Caco-2 (cell line): ENCODE results near the gene AHRR. TPM values are rescaled to one million over a fixed set of nuclear protein-coding genes. Genes with fewer than 3 reads are reported as not detected.

Source experiments
- BruUV-seq: library from RNA; stranded (reverse); fragments of 400-500 nt; replicated peaks from 2 replicates; lab custom pipeline; 2021; lab: Mats Ljungman, UMichigan
- CTCF ChIA-PET: fragments of 300-600 bp; sonication (Branson Sonifier 250); formaldehyde crosslinking; loops from one replicate; lab custom pipeline; 2022; ENCODE audit warnings: antibody characterized with exemption; lab: Charles Lee
- POLR2A ChIA-PET: fragments of 300-600 bp; sonication (Branson Sonifier 250); formaldehyde crosslinking; loops from one replicate; lab custom pipeline; 2022; ENCODE audit warnings: antibody characterized with exemption; lab: Charles Lee
- DNase-seq, 2 experiments: peaks; one replicate each; pipeline versions ENCODE4 v3.0.0 to v3.0.0-alpha.2; 2020 to 2022
- H3K27me3 ChIP-seq: replicated peaks from 2 replicates; pipeline ENCODE4 v1.6.0; 2011; ENCODE audit warnings: low read length; ENCODE audit not compliant: control insufficient read depth, insufficient read depth
- H3K36me3 ChIP-seq: 2 replicates; pipeline ENCODE4 v1.5.1; 2011; ENCODE audit warnings: low read length; ENCODE audit not compliant: control insufficient read depth, insufficient read depth
- H3K4me1 ChIP-seq: fragments of 250-450 bp; sonication (Bioruptor Pico); 2 replicates; pipeline ENCODE4 v1.5.1; 2020; ENCODE audit warnings: mild to moderate bottlenecking
- H3K4me3 ChIP-seq: 2 replicates; pipeline ENCODE4 v1.5.1; 2011; ENCODE audit warnings: low read depth, mild to moderate bottlenecking, control low read depth, low read length
- H3K9me3 ChIP-seq: fragments of 250-450 bp; sonication (Bioruptor Pico); 2 replicates; pipeline ENCODE4 v1.5.1; 2020; ENCODE audit warnings: mild to moderate bottlenecking, moderate library complexity
- H3K27ac Mint-ChIP-seq: one replicate; pipeline ENCODE4 v1.8.0; 2022; ENCODE audit warnings: mixed read lengths; ENCODE audit not compliant: unreplicated experiment
- H3K27me3 Mint-ChIP-seq: one replicate; pipeline ENCODE4 v1.8.0; 2022; ENCODE audit warnings: mixed read lengths; ENCODE audit not compliant: insufficient read depth, unreplicated experiment
- H3K36me3 Mint-ChIP-seq: one replicate; pipeline ENCODE4 v1.8.0; 2022; ENCODE audit warnings: mild to moderate bottlenecking, mixed read lengths; ENCODE audit not compliant: insufficient read depth, unreplicated experiment
- H3K4me1 Mint-ChIP-seq: one replicate; pipeline ENCODE4 v1.8.0; 2022; ENCODE audit warnings: low read depth, mixed read lengths; ENCODE audit not compliant: unreplicated experiment
- H3K4me3 Mint-ChIP-seq: one replicate; pipeline ENCODE4 v1.8.0; 2022; ENCODE audit warnings: mild to moderate bottlenecking, moderate library complexity, mixed read lengths; ENCODE audit not compliant: unreplicated experiment
- H3K9me3 Mint-ChIP-seq: one replicate; pipeline ENCODE4 v1.8.0; 2022; ENCODE audit warnings: mixed read lengths; ENCODE audit not compliant: unreplicated experiment
- CTCF ChIP-seq, 2 experiments: fragments of 200-600 bp in 1 of 2; IDR thresholded peaks; 1 replicate in 1 of 2; 2 replicates in 1 of 2; pipeline versions ENCODE4 v1.5.1 to v1.8.0; 2011 to 2022; ENCODE audit warnings: antibody characterized with exemption in 1 of 2, control low read depth in 1 of 2, inconsistent platforms in 1 of 2, low read depth in 1 of 2, low read length in 1 of 2, mild to moderate bottlenecking in 1 of 2, moderate library complexity in 1 of 2; ENCODE audit not compliant: insufficient read depth in 1 of 2, severe bottlenecking in 1 of 2, unreplicated experiment in 1 of 2
- intact Hi-C: fragments of 100-400 bp; cut with micrococcal nuclease; formaldehyde crosslinking; loops from one replicate; pipeline ENCODE4 v1.10.0; 2022; ENCODE audit not compliant: unreplicated experiment
- total RNA-seq: library from RNA; stranded (reverse); gene quantifications from 2 replicates; pipeline ENCODE4 v1.2.3, GENCODE V29; 2022

AHRR gene
- total RNA-seq, 1 experiment from 2014 or later: 1.1 TPM

- no peak overlapping the region for H3K4me3 Mint-ChIP-seq
- Histone ChIP-seq H3K4me3 (no peak overlapping the region), H3K9me3 (no peaks in the 10 kb centered on the region), H3K36me3 (no peaks in the 10 kb centered on the region), H3K27me3 (no peaks in the 10 kb centered on the region), H3K4me1 (no peaks in the 10 kb centered on the region)
- H3K27me3 Mint-ChIP-seq: no peaks in the 10 kb centered on the region
- H3K27ac Mint-ChIP-seq: no peak overlapping the region
- intact Hi-C loops: no loop called here
- no TSS peak for BruUV-seq
- H3K4me1 Mint-ChIP-seq: no peaks in the 10 kb centered on the region
- H3K9me3 Mint-ChIP-seq: no peaks in the 10 kb centered on the region
- CTCF ChIA-PET: no interaction called here
- no peak for DNase-seq
- POLR2A ChIA-PET: no interaction called here
- peaks cover 11% of the 10 kb centered on the region for H3K36me3 Mint-ChIP-seq
- TF ChIP-seq CTCF (IDR thresholded peaks at IDR 0.05; ENCODE audit: insufficient read depth in 1 of 2, low read depth in 1 of 2, low read length in 1 of 2, severe bottlenecking in 1 of 2, unreplicated experiment in 1 of 2): no peak
Observed at GRCh38 chr5:483011-483410, 161.5 kb downstream of the AHRR start.

- Histone ChIP-seq H3K27me3 (no peaks in the 10 kb centered on the region), H3K4me3 (no peak overlapping the region), H3K36me3 (no peaks in the 10 kb centered on the region), H3K4me1 (no peaks in the 10 kb centered on the region), H3K9me3 (no peaks in the 10 kb centered on the region)
- DNase-seq: no peak
- H3K4me1 Mint-ChIP-seq: no peaks in the 10 kb centered on the region
- ChIA-PET CTCF (no interaction called here), POLR2A (no interaction called here)
- H3K9me3 Mint-ChIP-seq: no peaks in the 10 kb centered on the region
- BruUV-seq: no TSS peak
- no peak for TF ChIP-seq CTCF (IDR thresholded peaks at IDR 0.05; ENCODE audit: insufficient read depth in 1 of 2, low read depth in 1 of 2, low read length in 1 of 2, severe bottlenecking in 1 of 2, unreplicated experiment in 1 of 2)
- H3K27ac Mint-ChIP-seq: no peak overlapping the region
- intact Hi-C loops: no loop called here
- H3K4me3 Mint-ChIP-seq: no peak overlapping the region
- H3K36me3 Mint-ChIP-seq: peaks cover 9% of the 10 kb centered on the region
- H3K27me3 Mint-ChIP-seq: no peaks in the 10 kb centered on the region
Observed at GRCh38 chr5:483434-484140, 162.1 kb downstream of the AHRR start.

GRCh38 chr5:484556-484955 is 163.0 kb downstream of the AHRR start:
- H3K36me3 ChIP-seq: no peaks in the 10 kb centered on the region
- Mint-ChIP-seq H3K36me3 (no peaks in the 10 kb centered on the region), H3K27ac (no peak overlapping the region), H3K4me1 (no peaks in the 10 kb centered on the region), H3K9me3 (no peaks in the 10 kb centered on the region), H3K27me3 (no peaks in the 10 kb centered on the region), H3K4me3 (no peak overlapping the region)
- no peaks in the 10 kb centered on the region for H3K9me3 ChIP-seq
- H3K4me3 ChIP-seq: no peak overlapping the region
- no peaks in the 10 kb centered on the region for H3K27me3 ChIP-seq
- no peak for TF ChIP-seq CTCF (IDR thresholded peaks at IDR 0.05; ENCODE audit: insufficient read depth in 1 of 2, low read depth in 1 of 2, low read length in 1 of 2, severe bottlenecking in 1 of 2, unreplicated experiment in 1 of 2)
- intact Hi-C loops: no loop called here
- CTCF ChIA-PET: no interaction called here
- no peaks in the 10 kb centered on the region for H3K4me1 ChIP-seq
- POLR2A ChIA-PET: no interaction called here
- no TSS peak for BruUV-seq
- DNase-seq: no peak
